B cell (primary cell): ENCODE measurements around the gene EGFR. TPM values are rescaled to one million over a fixed set of nuclear protein-coding genes. Genes with fewer than 3 reads are reported as not detected.

Experiments used
- ATAC-seq: fragments of 200-7000 bp; cut with Tn5 transposase; one replicate; pipeline ENCODE4 v1.10.0; 2021; ENCODE audit warnings: low read depth, mild to moderate bottlenecking, moderate number of reproducible peaks, moderate library complexity
- CTCF ChIA-PET: fragments of 350-600 bp; sonication (Branson Sonifier 250); formaldehyde crosslinking; loops from one replicate; lab custom pipeline; 2021; ENCODE audit warnings: antibody characterized with exemption, inconsistent platforms; lab: Charles Lee
- POLR2A ChIA-PET: fragments of 350-600 bp; sonication (Branson Sonifier 250); formaldehyde crosslinking; loops from one replicate; lab custom pipeline; 2021; ENCODE audit warnings: antibody characterized with exemption; lab: Charles Lee
- DNase-seq: peaks from one replicate; pipeline ENCODE4 v3.0.0; 2013
- H2AFZ ChIP-seq: 2 replicates; pipeline ENCODE4 v1.6.1; 2012; ENCODE audit warnings: mild to moderate bottlenecking, low read depth, low read length; ENCODE audit not compliant: insufficient read depth, poor library complexity, severe bottlenecking
- H3K27ac ChIP-seq, 2 donors: 1 replicate in 1 of 2; 2 replicates in 1 of 2; pipeline ENCODE4 v1.5.1; 2012 to 2013; ENCODE audit warnings: low read length in 2 of 2, mild to moderate bottlenecking in 2 of 2, moderate library complexity in 1 of 2
- H3K27me3 ChIP-seq, 4 experiments: fragments of 200-600 bp in 1 of 4; sonication (generic) in 1 of 4; replicated peaks in 1 of 4; 1 replicate in 2 of 4; 2 replicates in 2 of 4; pipeline versions ENCODE4 v1.6.1 to v1.7.0; 2013 to 2016; ENCODE audit warnings: low read length in 3 of 4, mild to moderate bottlenecking in 2 of 4, mixed read lengths in 1 of 4, moderate library complexity in 1 of 4; ENCODE audit not compliant: insufficient read depth in 4 of 4, control insufficient read depth in 3 of 4; ENCODE audit errors: control extremely low read depth in 1 of 4
- H3K36me3 ChIP-seq, 2 experiments: replicated peaks in 1 of 2; 1 replicate in 1 of 2; 2 replicates in 1 of 2; pipeline versions ENCODE4 v1.6.1 to v1.7.1; 2013; ENCODE audit warnings: low read length in 1 of 2; ENCODE audit not compliant: insufficient read depth in 2 of 2, control insufficient read depth in 1 of 2; ENCODE audit errors: control extremely low read depth in 1 of 2, extremely low read depth in 1 of 2
- H3K4me1 ChIP-seq, 2 donors: fragments of 200-600 bp in 1 of 2; sonication (generic) in 1 of 2; 1 replicate in 1 of 2; 2 replicates in 1 of 2; pipeline versions ENCODE4 v1.5.1 to v1.6.1; 2013 to 2017; ENCODE audit warnings: low read length in 2 of 2; ENCODE audit not compliant: control insufficient read depth in 2 of 2, insufficient read depth in 2 of 2
- H3K4me2 ChIP-seq: replicated peaks from 2 replicates; pipeline ENCODE3; 2012; ENCODE audit warnings: mild to moderate bottlenecking, low read depth, low read length; ENCODE audit not compliant: poor library complexity, severe bottlenecking
- H3K4me3 ChIP-seq, 5 experiments: fragments of 200-600 bp in 1 of 5; sonication (generic) in 1 of 5; 1 replicate in 3 of 5; 2 replicates in 2 of 5; pipeline versions ENCODE4 v1.5.1 to v1.7.0; 2011 to 2016; ENCODE audit warnings: low read length in 4 of 5, mild to moderate bottlenecking in 4 of 5, low read depth in 2 of 5, control low read depth in 1 of 5, moderate library complexity in 1 of 5; ENCODE audit not compliant: insufficient read depth in 1 of 5; ENCODE audit errors: control extremely low read depth in 1 of 5, extremely low read depth in 1 of 5
- H3K79me2 ChIP-seq: fragments of 200-600 bp; sonication (generic); one replicate; pipeline ENCODE4 v1.6.0; 2016; ENCODE audit warnings: low read length; ENCODE audit not compliant: control insufficient read depth, insufficient read depth
- H3K9ac ChIP-seq: fragments of 200-600 bp; sonication (generic); 2 replicates; pipeline ENCODE4 v1.6.1; 2017; ENCODE audit warnings: mild to moderate bottlenecking, low read length, moderate library complexity
- H3K9me3 ChIP-seq, 3 donors: one replicate each; pipeline versions ENCODE4 v1.6.1 to v1.7.1; 2013; ENCODE audit warnings: low read length in 2 of 3; ENCODE audit not compliant: control insufficient read depth in 2 of 3, insufficient read depth in 1 of 3; ENCODE audit errors: control extremely low read depth in 1 of 3
- H4K20me1 ChIP-seq: 2 replicates; pipeline ENCODE4 v1.6.0; 2012; ENCODE audit warnings: mild to moderate bottlenecking, low read length; ENCODE audit not compliant: insufficient read depth, control insufficient read depth, poor library complexity, severe bottlenecking
- H3K27ac Mint-ChIP-seq: one replicate; pipeline ENCODE4 v1.8.0; 2021; ENCODE audit warnings: mixed read lengths
- H3K27me3 Mint-ChIP-seq: one replicate; pipeline ENCODE4 v1.8.0; 2021; ENCODE audit warnings: mixed read lengths
- H3K4me1 Mint-ChIP-seq: one replicate; pipeline ENCODE4 v1.8.0; 2021; ENCODE audit warnings: mixed read lengths
- H3K4me3 Mint-ChIP-seq: one replicate; pipeline ENCODE4 v1.8.0; 2021; ENCODE audit warnings: mixed read lengths
- H3K9me3 Mint-ChIP-seq: one replicate; pipeline ENCODE4 v1.8.0; 2022; ENCODE audit warnings: mixed read lengths; ENCODE audit not compliant: insufficient read depth
- EZH2 ChIP-seq: IDR thresholded peaks from 2 replicates; pipeline ENCODE4 v1.6.1; 2012; ENCODE audit warnings: borderline replicate concordance, low read depth, mild to moderate bottlenecking, moderate library complexity, low read length; ENCODE audit not compliant: insufficient read depth, poor library complexity, severe bottlenecking
- WGBS: methylation state at CpG from one replicate; pipeline ENCODE4 v1.1.5; 2013; ENCODE audit warnings: missing lambda C conversion rate; ENCODE audit not compliant: insufficient coverage; 5-methylcytosine and 5-hydroxymethylcytosine counted together
- intact Hi-C: fragments of 100-400 bp; cut with micrococcal nuclease; formaldehyde crosslinking; loops from one replicate; pipeline ENCODE4 v1.10.0; 2022
- polyA plus RNA-seq: library from polyadenylated mRNA; depleted of rRNA; stranded (reverse); fragments of >200 nt; gene quantifications from 2 replicates; pipeline ENCODE4 v1.2.3, GENCODE V29; 2012
- total RNA-seq, 2 donors: library from RNA; stranded (reverse); fragments of 120-200 nt in 1 of 2; gene quantifications; 1 replicate in 1 of 2; 2 replicates in 1 of 2; pipeline versions ENCODE4 v1.2.3 to v1.2.4, GENCODE V29; 2013 to 2022
- TF ChIP-seq, protein P1 (sequence below): fragments of 200-600 bp; IDR thresholded peaks from one replicate; pipeline ENCODE4 v1.8.0; 2022; ENCODE audit warnings: antibody characterized with exemption, mild to moderate bottlenecking

The EGFR gene
- total and polyA plus RNA-seq, 2 donors (not counting 1 experiment from before 2014, with no cell fraction given) = not detected

DNA sequence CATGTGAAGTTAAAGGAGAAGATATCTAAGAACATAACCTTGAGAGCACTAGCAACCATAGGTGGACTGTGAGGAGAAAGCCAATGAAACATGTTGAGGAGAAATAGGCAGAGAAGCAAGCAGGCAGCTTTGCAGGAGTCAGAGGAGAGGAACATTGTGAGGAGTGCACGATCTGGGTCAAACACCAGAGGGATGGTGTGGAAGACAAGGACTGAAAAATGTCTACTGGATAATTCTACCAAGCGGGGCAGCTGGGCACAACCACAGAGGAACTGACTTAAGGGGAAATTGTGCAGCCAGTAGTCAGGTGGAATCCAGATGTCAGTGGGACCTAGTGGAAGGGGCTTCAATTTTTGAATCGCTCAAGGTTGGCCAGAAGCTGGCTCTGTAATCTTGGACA lies 234.4 kb downstream of the EGFR start:
- peaks cover 11% of the 10 kb centered on the region for H3K4me1 Mint-ChIP-seq
- peak overlapping the region; percentile 21 for H3K4me3 Mint-ChIP-seq
- Histone ChIP-seq H3K27me3 (peaks cover 0 to 29% (median 16%) of the 10 kb centered on the region in 4 experiments), H2AFZ (no peak overlapping the region), H4K20me1 (no peaks in the 10 kb centered on the region), H3K36me3 (no peaks in the 10 kb centered on the region), H3K79me2 (no peaks in the 10 kb centered on the region), H3K4me3 (no peak overlapping the region), H3K4me1 (peaks cover 16% of the 10 kb centered on the region in 2 donors), H3K4me2 (no peak overlapping the region), H3K9me3 (peaks cover 0 to 7% (median 0%) of the 10 kb centered on the region in 3 donors), H3K27ac (no peak overlapping the region), H3K9ac (no peak overlapping the region)
- ChIA-PET POLR2A (no interaction called here), CTCF (interaction anchor here (1.0 to 5.3 kb wide), 4 partner anchors 203 to 478 kb away, joined by 4 to 150 read pairs (median 22); no protein-coding TSS in a partner anchor)
- no peaks in the 10 kb centered on the region for H3K9me3 Mint-ChIP-seq
- DNase-seq (no peak), ATAC-seq (no peak)
- intact Hi-C loops = no loop called here
- no peak overlapping the region for H3K27ac Mint-ChIP-seq
- TF ChIP-seq, protein P1, sequence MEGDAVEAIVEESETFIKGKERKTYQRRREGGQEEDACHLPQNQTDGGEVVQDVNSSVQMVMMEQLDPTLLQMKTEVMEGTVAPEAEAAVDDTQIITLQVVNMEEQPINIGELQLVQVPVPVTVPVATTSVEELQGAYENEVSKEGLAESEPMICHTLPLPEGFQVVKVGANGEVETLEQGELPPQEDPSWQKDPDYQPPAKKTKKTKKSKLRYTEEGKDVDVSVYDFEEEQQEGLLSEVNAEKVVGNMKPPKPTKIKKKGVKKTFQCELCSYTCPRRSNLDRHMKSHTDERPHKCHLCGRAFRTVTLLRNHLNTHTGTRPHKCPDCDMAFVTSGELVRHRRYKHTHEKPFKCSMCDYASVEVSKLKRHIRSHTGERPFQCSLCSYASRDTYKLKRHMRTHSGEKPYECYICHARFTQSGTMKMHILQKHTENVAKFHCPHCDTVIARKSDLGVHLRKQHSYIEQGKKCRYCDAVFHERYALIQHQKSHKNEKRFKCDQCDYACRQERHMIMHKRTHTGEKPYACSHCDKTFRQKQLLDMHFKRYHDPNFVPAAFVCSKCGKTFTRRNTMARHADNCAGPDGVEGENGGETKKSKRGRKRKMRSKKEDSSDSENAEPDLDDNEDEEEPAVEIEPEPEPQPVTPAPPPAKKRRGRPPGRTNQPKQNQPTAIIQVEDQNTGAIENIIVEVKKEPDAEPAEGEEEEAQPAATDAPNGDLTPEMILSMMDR = no peak
- TF ChIP-seq EZH2 = no peak
- 82% methylated on average over 2 of the region's 3 CpGs for WGBS
- peaks cover 46% of the 10 kb centered on the region for H3K27me3 Mint-ChIP-seq

DNA sequence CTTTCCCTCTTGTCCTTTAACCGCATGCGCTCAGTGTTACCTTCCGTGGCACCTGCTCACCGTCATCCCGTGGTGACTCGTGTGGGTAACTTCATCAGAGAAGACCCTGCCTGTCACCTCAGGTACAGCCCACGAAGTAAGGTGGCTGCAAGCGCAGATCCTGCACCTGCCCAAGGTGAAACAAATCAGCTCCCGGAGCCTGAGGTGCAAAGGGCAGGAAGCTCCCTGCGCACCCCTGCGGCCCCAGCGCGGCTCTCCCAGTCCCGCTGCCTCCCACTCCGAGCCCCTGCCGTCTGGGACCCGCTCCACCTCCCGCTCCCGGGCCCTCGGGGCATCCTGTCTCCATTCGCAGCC lies 235.4 kb downstream of the EGFR start:
- no peak overlapping the region for H3K4me3 ChIP-seq
- intact Hi-C loops = loop anchor here (2.0 kb wide), 1 partner anchor 181 kb away; no protein-coding TSS in a partner anchor
- H3K4me2 ChIP-seq = peak overlapping the region; percentile 89
- Mint-ChIP-seq H3K4me3 (peak overlapping the region; percentile 66), H3K9me3 (no peaks in the 10 kb centered on the region), H3K27me3 (peaks cover 46% of the 10 kb centered on the region), H3K4me1 (peaks cover 11% of the 10 kb centered on the region), H3K27ac (no peak overlapping the region)
- peak overlapping the region; percentile 76 for H2AFZ ChIP-seq
- H3K27me3 ChIP-seq = peaks cover 0 to 29% (median 16%) of the 10 kb centered on the region in 4 experiments
- CTCF ChIA-PET = interaction anchor here (0.6 to 5.3 kb wide), 16 partner anchors 15 to 811 kb away, joined by 3 to 150 read pairs (median 5); partner anchors contain the start of gene SEC61G
- no peaks in the 10 kb centered on the region for H3K36me3 ChIP-seq
- no peak for TF ChIP-seq EZH2
- TF ChIP-seq, protein P1 = no peak
- H3K4me1 ChIP-seq = peaks cover 16% of the 10 kb centered on the region in 2 donors
- H3K79me2 ChIP-seq = no peaks in the 10 kb centered on the region
- DNase-seq (no peak), ATAC-seq (no peak)
- POLR2A ChIA-PET = no interaction called here
- H4K20me1 ChIP-seq = no peaks in the 10 kb centered on the region
- WGBS = 36% methylated on average over 21 of the region's 21 CpGs
- peaks cover 0 to 7% (median 0%) of the 10 kb centered on the region in 3 donors for H3K9me3 ChIP-seq
- H3K27ac ChIP-seq = no peak overlapping the region
- H3K9ac ChIP-seq = peak overlapping the region; percentile 62
